Liver (tissue), 9 donors: ENCODE data around the gene TMA16. TPM values are rescaled to one million over a fixed set of nuclear protein-coding genes. Genes with fewer than 3 reads are reported as not detected.

ENCODE experiments used
- DNase-seq: peaks from one replicate; pipeline ENCODE4 v3.0.0-alpha.2; 2017; ENCODE audit warnings: low spot score
- H3K27ac ChIP-seq, 2 donors: one replicate each; pipeline ENCODE4 v1.7.0; 2013; ENCODE audit warnings: inconsistent platforms in 2 of 2, low read length in 2 of 2, control low read depth in 1 of 2, low read depth in 1 of 2, mild to moderate bottlenecking in 1 of 2
- H3K27me3 ChIP-seq, 4 donors: one replicate each; pipeline versions ENCODE4 v1.6.1 to v1.7.0; 2013; ENCODE audit warnings: low read length in 3 of 4, inconsistent platforms in 1 of 4, mild to moderate bottlenecking in 1 of 4, moderate library complexity in 1 of 4; ENCODE audit not compliant: control insufficient read depth in 4 of 4, insufficient read depth in 4 of 4
- H3K36me3 ChIP-seq, 4 donors: one replicate each; pipeline versions ENCODE4 v1.6.1 to v1.7.0; 2013; ENCODE audit warnings: low read length in 3 of 4, mild to moderate bottlenecking in 3 of 4, low read depth in 1 of 4, moderate library complexity in 1 of 4; ENCODE audit not compliant: control insufficient read depth in 4 of 4, insufficient read depth in 3 of 4
- H3K4me1 ChIP-seq, 4 donors: one replicate each; pipeline versions ENCODE4 v1.6.1 to v1.7.0; 2013; ENCODE audit warnings: low read length in 3 of 4, mild to moderate bottlenecking in 3 of 4, moderate library complexity in 1 of 4; ENCODE audit not compliant: control insufficient read depth in 4 of 4, insufficient read depth in 4 of 4
- H3K4me3 ChIP-seq, 3 donors: one replicate each; pipeline versions ENCODE4 v1.6.1 to v1.7.0; 2013; ENCODE audit warnings: low read length in 3 of 3, control low read depth in 1 of 3, low read depth in 1 of 3, mild to moderate bottlenecking in 1 of 3
- H3K9ac ChIP-seq, 2 donors: one replicate each; pipeline ENCODE4 v1.7.0; 2013; ENCODE audit warnings: low read length in 2 of 2, mild to moderate bottlenecking in 2 of 2, moderate library complexity in 2 of 2, control low read depth in 1 of 2, low read depth in 1 of 2
- H3K9me3 ChIP-seq, 4 donors: one replicate each; pipeline versions ENCODE4 v1.6.1 to v1.7.0; 2013; ENCODE audit warnings: low read length in 3 of 4; ENCODE audit not compliant: control insufficient read depth in 4 of 4
- ATF3 ChIP-seq: IDR thresholded peaks from 2 replicates; pipeline ENCODE4 v1.6.1; 2016; ENCODE audit warnings: antibody characterized with exemption
- FOXA1 ChIP-seq: IDR thresholded peaks from 2 replicates; pipeline ENCODE4 v1.6.1; 2016; ENCODE audit warnings: antibody characterized with exemption
- FOXA2 ChIP-seq: IDR thresholded peaks from 2 replicates; pipeline ENCODE4 v1.6.1; 2016; ENCODE audit warnings: antibody characterized with exemption
- GABPA ChIP-seq, 2 donors: IDR thresholded peaks in 1 of 2; conservative IDR thresholded peaks in 1 of 2; 2 replicates each; pipeline ENCODE4 v1.6.1; 2016; ENCODE audit warnings: antibody characterized with exemption in 2 of 2, mild to moderate bottlenecking in 1 of 2, moderate library complexity in 1 of 2
- HNF4A ChIP-seq, 2 donors: conservative IDR thresholded peaks; 2 replicates each; pipeline ENCODE4 v1.6.1; 2016; ENCODE audit warnings: antibody characterized with exemption in 2 of 2, mild to moderate bottlenecking in 2 of 2
- HNF4G ChIP-seq: IDR thresholded peaks from 2 replicates; pipeline ENCODE4 v1.6.1; 2016; ENCODE audit warnings: antibody characterized with exemption
- JUND ChIP-seq, 2 donors: IDR thresholded peaks; 2 replicates each; pipeline ENCODE4 v1.6.1; 2016; ENCODE audit warnings: antibody characterized with exemption in 2 of 2
- MAX ChIP-seq: IDR thresholded peaks from 2 replicates; pipeline ENCODE4 v1.6.1; 2016; ENCODE audit warnings: antibody characterized with exemption
- NR2F2 ChIP-seq: IDR thresholded peaks from 2 replicates; pipeline ENCODE4 v1.6.1; 2016; ENCODE audit warnings: antibody characterized with exemption
- RAD21 ChIP-seq, 2 donors: IDR thresholded peaks; 2 replicates each; pipeline ENCODE4 v1.6.1; 2016; ENCODE audit warnings: antibody characterized with exemption in 2 of 2, mild to moderate bottlenecking in 2 of 2
- RXRA ChIP-seq, 2 donors: IDR thresholded peaks; 2 replicates each; pipeline ENCODE4 v1.6.1; 2017 to 2018; ENCODE audit warnings: antibody characterized with exemption in 2 of 2, mild to moderate bottlenecking in 1 of 2
- SP1 ChIP-seq: IDR thresholded peaks from 2 replicates; pipeline ENCODE4 v1.6.1; 2018; ENCODE audit warnings: antibody characterized with exemption, mild to moderate bottlenecking
- TAF1 ChIP-seq: conservative IDR thresholded peaks from 2 replicates; pipeline ENCODE4 v1.6.1; 2016; ENCODE audit warnings: antibody characterized with exemption, mild to moderate bottlenecking
- YY1 ChIP-seq: IDR thresholded peaks from 2 replicates; pipeline ENCODE4 v1.6.1; 2016; ENCODE audit warnings: antibody characterized with exemption, mild to moderate bottlenecking
- WGBS: extraction: QIAGEN DNeasy Blood & Tissue Kit; methylation state at CpG from one replicate; pipeline ENCODE4 v1.1.7; 2013; 5-methylcytosine and 5-hydroxymethylcytosine counted together
- polyA plus RNA-seq, 2 donors: library from polyadenylated mRNA; stranded (reverse) in 1 of 2; unstranded in 1 of 2; fragments of 200-250 nt in 1 of 2; fragments of >200 nt in 1 of 2; fragmentation: Nextera tagmentation in 1 of 2; extraction: Ambion mirVana in 1 of 2; gene quantifications; one replicate each; pipeline versions ENCODE4 v1.2.1 to v1.2.3, GENCODE V29; 2013 to 2015
- total RNA-seq, 2 donors: library from RNA; depleted of rRNA; stranded (reverse); fragments of >200 nt; gene quantifications; one replicate each; pipeline ENCODE4 v1.2.3, GENCODE V29; 2014
- TF ChIP-seq, protein P1 (sequence below): IDR thresholded peaks from 2 replicates; pipeline ENCODE4 v1.6.1; 2016; ENCODE audit warnings: antibody characterized with exemption, mild to moderate bottlenecking
- TF ChIP-seq, protein P2 (sequence below): IDR thresholded peaks from 2 replicates; pipeline ENCODE4 v1.6.1; 2016; ENCODE audit warnings: antibody characterized with exemption
- TF ChIP-seq, protein P3 (sequence below): fragments of 150-350 bp; IDR thresholded peaks from 2 replicates; pipeline ENCODE4 v1.5.1; 2017; ENCODE audit warnings: improper control_type of control experiment, low read depth, low read length; ENCODE audit not compliant: missing input control
- donor health status: healthy.
- donor health status: healthy.
- donor health status: healthy.
- donor health status: healthy.
- donor health status: healthy.

TMA16 gene
- total and polyA plus RNA-seq, 4 donors, result 7.5 to 11.1 (median 9.6) TPM

DNA sequence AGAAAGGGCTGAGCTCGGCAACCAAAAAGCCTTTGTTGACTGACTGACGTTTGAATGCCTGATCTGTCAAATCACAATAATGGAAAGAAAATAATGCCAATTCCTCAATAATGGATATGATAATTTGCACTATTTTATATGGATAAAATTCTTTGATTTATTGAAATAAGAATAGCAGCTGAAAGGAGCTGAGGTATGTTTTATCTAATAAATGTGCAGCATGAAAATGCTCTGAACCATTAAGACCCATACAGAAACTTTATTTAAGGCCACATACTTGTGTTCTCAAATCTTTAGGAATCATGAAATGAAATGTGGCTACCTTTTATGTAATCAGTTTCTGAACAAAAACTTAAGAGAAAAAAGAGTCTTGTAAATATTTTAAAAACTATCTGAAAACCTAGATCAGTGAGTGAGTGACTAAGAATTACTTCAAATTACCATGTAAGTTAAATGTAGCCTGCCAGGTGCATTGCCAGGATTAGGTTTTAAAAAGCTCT, 69.8 kb downstream of the TMA16 start:
- no peak overlapping the region for H3K27ac ChIP-seq
- peaks cover 0 to 3% (median 0%) of the 10 kb centered on the region in 4 donors for H3K9me3 ChIP-seq
- TF ChIP-seq RAD21 (IDR thresholded peaks at IDR 0.05) (no peak), JUND (IDR thresholded peaks at IDR 0.05) (no peak), ATF3 (no peak), MAX (no peak), FOXA1 (no peak), HNF4A (conservative IDR thresholded peaks at IDR 0.05) (no peak), HNF4G (no peak), SP1 (no peak), RXRA (IDR thresholded peaks at IDR 0.05) (no peak), TAF1 (no peak)
- TF ChIP-seq, protein P1, sequence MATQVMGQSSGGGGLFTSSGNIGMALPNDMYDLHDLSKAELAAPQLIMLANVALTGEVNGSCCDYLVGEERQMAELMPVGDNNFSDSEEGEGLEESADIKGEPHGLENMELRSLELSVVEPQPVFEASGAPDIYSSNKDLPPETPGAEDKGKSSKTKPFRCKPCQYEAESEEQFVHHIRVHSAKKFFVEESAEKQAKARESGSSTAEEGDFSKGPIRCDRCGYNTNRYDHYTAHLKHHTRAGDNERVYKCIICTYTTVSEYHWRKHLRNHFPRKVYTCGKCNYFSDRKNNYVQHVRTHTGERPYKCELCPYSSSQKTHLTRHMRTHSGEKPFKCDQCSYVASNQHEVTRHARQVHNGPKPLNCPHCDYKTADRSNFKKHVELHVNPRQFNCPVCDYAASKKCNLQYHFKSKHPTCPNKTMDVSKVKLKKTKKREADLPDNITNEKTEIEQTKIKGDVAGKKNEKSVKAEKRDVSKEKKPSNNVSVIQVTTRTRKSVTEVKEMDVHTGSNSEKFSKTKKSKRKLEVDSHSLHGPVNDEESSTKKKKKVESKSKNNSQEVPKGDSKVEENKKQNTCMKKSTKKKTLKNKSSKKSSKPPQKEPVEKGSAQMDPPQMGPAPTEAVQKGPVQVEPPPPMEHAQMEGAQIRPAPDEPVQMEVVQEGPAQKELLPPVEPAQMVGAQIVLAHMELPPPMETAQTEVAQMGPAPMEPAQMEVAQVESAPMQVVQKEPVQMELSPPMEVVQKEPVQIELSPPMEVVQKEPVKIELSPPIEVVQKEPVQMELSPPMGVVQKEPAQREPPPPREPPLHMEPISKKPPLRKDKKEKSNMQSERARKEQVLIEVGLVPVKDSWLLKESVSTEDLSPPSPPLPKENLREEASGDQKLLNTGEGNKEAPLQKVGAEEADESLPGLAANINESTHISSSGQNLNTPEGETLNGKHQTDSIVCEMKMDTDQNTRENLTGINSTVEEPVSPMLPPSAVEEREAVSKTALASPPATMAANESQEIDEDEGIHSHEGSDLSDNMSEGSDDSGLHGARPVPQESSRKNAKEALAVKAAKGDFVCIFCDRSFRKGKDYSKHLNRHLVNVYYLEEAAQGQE, result no peak
- TF ChIP-seq, protein P2, sequence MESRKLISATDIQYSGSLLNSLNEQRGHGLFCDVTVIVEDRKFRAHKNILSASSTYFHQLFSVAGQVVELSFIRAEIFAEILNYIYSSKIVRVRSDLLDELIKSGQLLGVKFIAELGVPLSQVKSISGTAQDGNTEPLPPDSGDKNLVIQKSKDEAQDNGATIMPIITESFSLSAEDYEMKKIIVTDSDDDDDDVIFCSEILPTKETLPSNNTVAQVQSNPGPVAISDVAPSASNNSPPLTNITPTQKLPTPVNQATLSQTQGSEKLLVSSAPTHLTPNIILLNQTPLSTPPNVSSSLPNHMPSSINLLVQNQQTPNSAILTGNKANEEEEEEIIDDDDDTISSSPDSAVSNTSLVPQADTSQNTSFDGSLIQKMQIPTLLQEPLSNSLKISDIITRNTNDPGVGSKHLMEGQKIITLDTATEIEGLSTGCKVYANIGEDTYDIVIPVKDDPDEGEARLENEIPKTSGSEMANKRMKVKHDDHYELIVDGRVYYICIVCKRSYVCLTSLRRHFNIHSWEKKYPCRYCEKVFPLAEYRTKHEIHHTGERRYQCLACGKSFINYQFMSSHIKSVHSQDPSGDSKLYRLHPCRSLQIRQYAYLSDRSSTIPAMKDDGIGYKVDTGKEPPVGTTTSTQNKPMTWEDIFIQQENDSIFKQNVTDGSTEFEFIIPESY, result no peak
- no peaks in the 10 kb centered on the region for H3K36me3 ChIP-seq
- DNase-seq, result no peak
- no peaks in the 10 kb centered on the region for H3K4me1 ChIP-seq
- no peak overlapping the region for H3K9ac ChIP-seq
- H3K27me3 ChIP-seq, result no peaks in the 10 kb centered on the region
- 80% methylated on average over 2 of the region's 2 CpGs for whole genome bisulfite sequencing
- no peak overlapping the region for H3K4me3 ChIP-seq

GRCh38 chr4:163565226-163566135, 71.0 kb downstream of the TMA16 start:
- no peaks in the 10 kb centered on the region for H3K27me3 ChIP-seq
- no peak for DNase-seq
- H3K9me3 ChIP-seq, result peaks cover 0 to 3% (median 0%) of the 10 kb centered on the region in 4 donors
- no peaks in the 10 kb centered on the region for H3K4me1 ChIP-seq
- H3K4me3 ChIP-seq, result no peak overlapping the region
- H3K9ac ChIP-seq, result no peak overlapping the region
- H3K36me3 ChIP-seq, result no peaks in the 10 kb centered on the region
- 43% methylated on average over 5 of the region's 5 CpGs for WGBS
- H3K27ac ChIP-seq, result no peak overlapping the region
- TF ChIP-seq, protein P3, sequence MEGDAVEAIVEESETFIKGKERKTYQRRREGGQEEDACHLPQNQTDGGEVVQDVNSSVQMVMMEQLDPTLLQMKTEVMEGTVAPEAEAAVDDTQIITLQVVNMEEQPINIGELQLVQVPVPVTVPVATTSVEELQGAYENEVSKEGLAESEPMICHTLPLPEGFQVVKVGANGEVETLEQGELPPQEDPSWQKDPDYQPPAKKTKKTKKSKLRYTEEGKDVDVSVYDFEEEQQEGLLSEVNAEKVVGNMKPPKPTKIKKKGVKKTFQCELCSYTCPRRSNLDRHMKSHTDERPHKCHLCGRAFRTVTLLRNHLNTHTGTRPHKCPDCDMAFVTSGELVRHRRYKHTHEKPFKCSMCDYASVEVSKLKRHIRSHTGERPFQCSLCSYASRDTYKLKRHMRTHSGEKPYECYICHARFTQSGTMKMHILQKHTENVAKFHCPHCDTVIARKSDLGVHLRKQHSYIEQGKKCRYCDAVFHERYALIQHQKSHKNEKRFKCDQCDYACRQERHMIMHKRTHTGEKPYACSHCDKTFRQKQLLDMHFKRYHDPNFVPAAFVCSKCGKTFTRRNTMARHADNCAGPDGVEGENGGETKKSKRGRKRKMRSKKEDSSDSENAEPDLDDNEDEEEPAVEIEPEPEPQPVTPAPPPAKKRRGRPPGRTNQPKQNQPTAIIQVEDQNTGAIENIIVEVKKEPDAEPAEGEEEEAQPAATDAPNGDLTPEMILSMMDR, result no peak
- TF ChIP-seq MAX (no peak), FOXA1 (no peak), GABPA (IDR thresholded peaks at IDR 0.05 in 1 of 2, conservative IDR thresholded peaks at IDR 0.05 in 1 of 2) (no peak), HNF4A (conservative IDR thresholded peaks at IDR 0.05) (no peak), RAD21 (IDR thresholded peaks at IDR 0.05) (no peak), HNF4G (no peak), FOXA2 (no peak), YY1 (no peak), TAF1 (no peak), ATF3 (no peak), NR2F2 (no peak)
- TF ChIP-seq, protein P2, result no peak
